ENCODE data around the gene VAPB. TPM values are rescaled to one million over a fixed set of nuclear protein-coding genes. Genes with fewer than 3 reads are reported as not detected.

Gene VAPB
- total RNA-seq, 1 experiment from 2014 or later: 65.1 TPM

- H4K91ac ChIP-seq (ENCODE audit: insufficient read length, low read depth, low read length): no peak overlapping the region
- H2BK5ac ChIP-seq (ENCODE audit: insufficient read length, low read length): no peak overlapping the region
- no peak overlapping the region for H2BK120ac ChIP-seq (ENCODE audit: low read depth, low read length, poor library complexity, severe bottlenecking)
- H3K4ac ChIP-seq (ENCODE audit: low read depth, low read length): no peak overlapping the region
- no peaks in the 10 kb centered on the region for H3K4me1 ChIP-seq (ENCODE audit: insufficient read depth, low read length)
- no peak overlapping the region for H3K9ac ChIP-seq (ENCODE audit: extremely low read depth, insufficient read length, low read length)
- H2AFZ ChIP-seq (ENCODE audit: low read length): no peak overlapping the region
- H3K14ac ChIP-seq (ENCODE audit: insufficient read depth, low read length): no peak overlapping the region
- H3K23ac ChIP-seq (ENCODE audit: insufficient read length, low read depth, low read length): no peak overlapping the region
- no peak overlapping the region for H3K18ac ChIP-seq (ENCODE audit: insufficient read length, low read depth, low read length)
- no peaks in the 10 kb centered on the region for H3K79me2 ChIP-seq (ENCODE audit: insufficient read depth, low read length)
- no peak overlapping the region for H2AK5ac ChIP-seq (ENCODE audit: insufficient read length, low read length)
- peaks cover 28 to 30% of the 10 kb centered on the region in 2 experiments for H3K9me3 Mint-ChIP-seq
- H3K4me3 Mint-ChIP-seq: no peak overlapping the region
- no peak overlapping the region for H3K27ac ChIP-seq (ENCODE audit: insufficient read length, low read depth, low read length)
- no peak overlapping the region for H2BK12ac ChIP-seq (ENCODE audit: insufficient read length, low read depth, low read length)
- no peaks in the 10 kb centered on the region for H4K20me1 ChIP-seq (ENCODE audit: control insufficient read depth, insufficient read depth, insufficient read length)
- DNase-seq: peak; percentile 9
- no peaks in the 10 kb centered on the region for H3K79me1 ChIP-seq (ENCODE audit: insufficient read depth, low read depth, low read length, poor library complexity, severe bottlenecking)
- H4K8ac ChIP-seq (replicated peaks; ENCODE audit: insufficient read length, low read depth, low read length): no peak overlapping the region
- peak overlapping the region in 1 of 3 experiments; percentile 16; a peak in 1 of 7 replicates for H3K27ac Mint-ChIP-seq
- no CpG with 5 or more reads among the region's 9 CpGs for WGBS (ENCODE audit: extremely low coverage, insufficient read length, low lambda C conversion rate)
- H3T11ph ChIP-seq (ENCODE audit: low read length): no peak overlapping the region
- peaks cover 9 to 13% of the 10 kb centered on the region in 2 experiments for H3K4me1 Mint-ChIP-seq
- no peaks in the 10 kb centered on the region for H3K23me2 ChIP-seq (ENCODE audit: insufficient read length, low read depth, low read length, poor library complexity, severe bottlenecking)
- no peak overlapping the region for H2BK15ac ChIP-seq (ENCODE audit: low read depth, low read length)
- no peak overlapping the region for H2BK20ac ChIP-seq (ENCODE audit: low read depth, low read length, poor library complexity, severe bottlenecking)
- H3K27me3 ChIP-seq (ENCODE audit: insufficient read depth, low read length): no peaks in the 10 kb centered on the region
- H3K56ac ChIP-seq (ENCODE audit: insufficient read length, low read depth, low read length): no peak overlapping the region
- TF ChIP-seq, protein P1, sequence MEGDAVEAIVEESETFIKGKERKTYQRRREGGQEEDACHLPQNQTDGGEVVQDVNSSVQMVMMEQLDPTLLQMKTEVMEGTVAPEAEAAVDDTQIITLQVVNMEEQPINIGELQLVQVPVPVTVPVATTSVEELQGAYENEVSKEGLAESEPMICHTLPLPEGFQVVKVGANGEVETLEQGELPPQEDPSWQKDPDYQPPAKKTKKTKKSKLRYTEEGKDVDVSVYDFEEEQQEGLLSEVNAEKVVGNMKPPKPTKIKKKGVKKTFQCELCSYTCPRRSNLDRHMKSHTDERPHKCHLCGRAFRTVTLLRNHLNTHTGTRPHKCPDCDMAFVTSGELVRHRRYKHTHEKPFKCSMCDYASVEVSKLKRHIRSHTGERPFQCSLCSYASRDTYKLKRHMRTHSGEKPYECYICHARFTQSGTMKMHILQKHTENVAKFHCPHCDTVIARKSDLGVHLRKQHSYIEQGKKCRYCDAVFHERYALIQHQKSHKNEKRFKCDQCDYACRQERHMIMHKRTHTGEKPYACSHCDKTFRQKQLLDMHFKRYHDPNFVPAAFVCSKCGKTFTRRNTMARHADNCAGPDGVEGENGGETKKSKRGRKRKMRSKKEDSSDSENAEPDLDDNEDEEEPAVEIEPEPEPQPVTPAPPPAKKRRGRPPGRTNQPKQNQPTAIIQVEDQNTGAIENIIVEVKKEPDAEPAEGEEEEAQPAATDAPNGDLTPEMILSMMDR (conservative IDR thresholded peaks at IDR 0.05): no peak
- H3K27me3 Mint-ChIP-seq (ENCODE audit: low read depth): peaks cover 12% of the 10 kb centered on the region
- H3K4me2 ChIP-seq (ENCODE audit: insufficient read depth, insufficient read length, low read length): no peak overlapping the region
- peaks cover 7 to 21% (median 18%) of the 10 kb centered on the region in 3 experiments for H3K36me3 Mint-ChIP-seq (ENCODE audit: insufficient read depth in 1 of 3, low read depth in 3 of 3)
- H4K5ac ChIP-seq (ENCODE audit: insufficient read length, low read depth, low read length): no peak overlapping the region
- peaks cover 6% of the 10 kb centered on the region for H3K9me3 ChIP-seq (ENCODE audit: control insufficient read depth, low read depth, low read length)
These were observed 90.9 kb downstream of the VAPB start for GRCh38 chr20:58479726-58480440.
